Endodermal cell (in vitro differentiated cells): ENCODE data around the gene SYT15B. TPM values are rescaled to one million over a fixed set of nuclear protein-coding genes. Genes with fewer than 3 reads are reported as not detected.
A peak's percentile ranks its signal among the peaks of the same experiment; 100 is the strongest.
"Not testable (repeated sequence)": the region's sequence is repeated elsewhere in the genome, so short reads cannot be mapped to it uniquely, and the experiment has no call there.

ENCODE experiments used
- DNase-seq: peaks from one replicate; pipeline ENCODE4 v3.0.0-alpha.2; 2017
- H3K27ac ChIP-seq: 2 replicates; pipeline ENCODE4 v1.5.1; 2013; ENCODE audit warnings: mild to moderate bottlenecking, low read depth, low read length, moderate library complexity
- H3K27me3 ChIP-seq: 2 replicates; pipeline ENCODE4 v1.6.1; 2013; ENCODE audit warnings: mild to moderate bottlenecking, low read length, moderate library complexity; ENCODE audit not compliant: insufficient read depth, control insufficient read depth, poor library complexity, severe bottlenecking
- H3K36me3 ChIP-seq: 2 replicates; pipeline ENCODE4 v1.7.0; 2013; ENCODE audit warnings: mild to moderate bottlenecking, low read length, moderate library complexity; ENCODE audit not compliant: control insufficient read depth, insufficient read depth
- H3K4me1 ChIP-seq: one replicate; pipeline ENCODE4 v1.7.0; 2013; ENCODE audit warnings: low read length; ENCODE audit not compliant: control insufficient read depth, insufficient read depth
- H3K4me3 ChIP-seq: 2 replicates; pipeline ENCODE4 v1.5.1; 2013; ENCODE audit warnings: mild to moderate bottlenecking, low read length, moderate library complexity
- H3K9ac ChIP-seq: 2 replicates; pipeline ENCODE4 v1.6.1; 2013; ENCODE audit warnings: mild to moderate bottlenecking, low read length, moderate library complexity; ENCODE audit not compliant: poor library complexity, severe bottlenecking; ENCODE audit errors: extremely low read depth
- H3K9me3 ChIP-seq: 2 replicates; pipeline ENCODE4 v1.6.1; 2013; ENCODE audit warnings: mild to moderate bottlenecking, low read length, moderate library complexity; ENCODE audit not compliant: control insufficient read depth
- H3K27ac Mint-ChIP-seq: 2 replicates; pipeline ENCODE4 v1.8.0; 2020; ENCODE audit warnings: mixed read lengths
- H3K27me3 Mint-ChIP-seq: 2 replicates; pipeline ENCODE4 v1.8.0; 2021; ENCODE audit warnings: mild to moderate bottlenecking, mixed read lengths; ENCODE audit not compliant: insufficient read depth
- H3K36me3 Mint-ChIP-seq: 2 replicates; pipeline ENCODE4 v1.8.0; 2020; ENCODE audit warnings: low read depth, mixed read lengths
- H3K4me1 Mint-ChIP-seq: 2 replicates; pipeline ENCODE4 v1.8.0; 2020; ENCODE audit warnings: mixed read lengths
- H3K4me3 Mint-ChIP-seq: 2 replicates; pipeline ENCODE4 v1.8.0; 2020; ENCODE audit warnings: mild to moderate bottlenecking, moderate library complexity, mixed read lengths
- H3K9me3 Mint-ChIP-seq: 2 replicates; pipeline ENCODE4 v1.8.0; 2020; ENCODE audit warnings: mild to moderate bottlenecking, mixed read lengths
- WGBS, 2 experiments: methylation state at CpG; one replicate each; pipeline versions ENCODE4 v1.1.5 to v1.1.7; 2013; ENCODE audit warnings: missing lambda C conversion rate in 2 of 2, mixed read lengths in 1 of 2; ENCODE audit not compliant: insufficient coverage in 1 of 2, insufficient read length in 1 of 2; 5-methylcytosine and 5-hydroxymethylcytosine counted together
- total RNA-seq, 2 donors: library from RNA; stranded (reverse); fragmentation: NEBNext Ultra II Directional in 1 of 2; extraction: Animal tissue kit (Norgen Biotek cat#: 25700) in 1 of 2; gene quantifications; 2 replicates in 1 of 2; 3 replicates in 1 of 2; pipeline ENCODE4 v1.2.1, GENCODE V29; 2021

The SYT15B gene
- total RNA-seq, 2 donors from 2014 or later, result 0.26 to 0.33 TPM

- H3K36me3 Mint-ChIP-seq, H3K9me3 Mint-ChIP-seq, H3K27me3 ChIP-seq, H3K4me1 Mint-ChIP-seq, H3K27me3 Mint-ChIP-seq, H3K27ac ChIP-seq, H3K9ac ChIP-seq, H3K36me3 ChIP-seq, H3K27ac Mint-ChIP-seq, H3K4me1 ChIP-seq, H3K4me3 ChIP-seq, DNase-seq, H3K9me3 ChIP-seq, H3K4me3 Mint-ChIP-seq: not testable (repeated sequence)
- WGBS, 2 experiments, result no CpG with 5 or more reads among the region's 3 CpGs
These were observed 11.6 kb downstream of the SYT15B start for GRCh38 chr10:47751821-47752220.

- H3K4me1 Mint-ChIP-seq, H3K27me3 Mint-ChIP-seq, H3K36me3 ChIP-seq, H3K4me3 Mint-ChIP-seq, H3K9me3 ChIP-seq, H3K27ac ChIP-seq, H3K4me1 ChIP-seq, H3K36me3 Mint-ChIP-seq, H3K27ac Mint-ChIP-seq, H3K4me3 ChIP-seq, H3K27me3 ChIP-seq, DNase-seq, H3K9me3 Mint-ChIP-seq, H3K9ac ChIP-seq: not testable (repeated sequence)
- WGBS, 2 experiments, result no CpG with 5 or more reads among the region's 8 CpGs
These were observed 13.0 kb downstream of the SYT15B start for GRCh38 chr10:47750360-47750759.

- WGBS, 2 experiments, result 84 to 94% methylated on average over 2 to 3 of the region's 4 CpGs
- not testable (repeated sequence) for H3K27me3 ChIP-seq, H3K4me1 Mint-ChIP-seq, H3K27me3 Mint-ChIP-seq, H3K4me3 ChIP-seq, H3K27ac ChIP-seq, DNase-seq, H3K27ac Mint-ChIP-seq, H3K9ac ChIP-seq, H3K4me3 Mint-ChIP-seq, H3K9me3 Mint-ChIP-seq, H3K36me3 Mint-ChIP-seq, H3K36me3 ChIP-seq, H3K4me1 ChIP-seq, H3K9me3 ChIP-seq
These were observed 16.5 kb downstream of the SYT15B start for GRCh38 chr10:47746780-47747376.

- WGBS, 2 experiments, result no CpG with 5 or more reads among the region's 4 CpGs
These were observed 18.5 kb downstream of the SYT15B start for GRCh38 chr10:47744881-47745280.

GRCh38 chr10:47743611-47744550 is 19.5 kb downstream of the SYT15B start:
- not testable (repeated sequence) for H3K27me3 ChIP-seq, H3K9ac ChIP-seq, H3K36me3 ChIP-seq, H3K9me3 Mint-ChIP-seq, H3K27ac Mint-ChIP-seq, H3K4me1 ChIP-seq, H3K36me3 Mint-ChIP-seq, H3K4me3 ChIP-seq, H3K27me3 Mint-ChIP-seq, H3K4me1 Mint-ChIP-seq, H3K27ac ChIP-seq, H3K9me3 ChIP-seq
- peak overlapping the region; percentile 43 for H3K4me3 Mint-ChIP-seq
- DNase-seq, result peak; percentile 46
- WGBS, 2 experiments, result 6% methylated on average over 7 of the region's 48 CpGs; no CpG with 5 or more reads in 1 of the 2 experiments

More at GRCh38 chr10:47744881-47745280, 18.5 kb downstream of the SYT15B start:
- not testable (repeated sequence) for H3K27me3 Mint-ChIP-seq, H3K9me3 ChIP-seq, H3K27ac Mint-ChIP-seq, H3K27ac ChIP-seq, DNase-seq, H3K36me3 Mint-ChIP-seq, H3K9me3 Mint-ChIP-seq, H3K4me3 Mint-ChIP-seq, H3K4me1 Mint-ChIP-seq, H3K4me1 ChIP-seq, H3K36me3 ChIP-seq, H3K9ac ChIP-seq, H3K27me3 ChIP-seq, H3K4me3 ChIP-seq

- H3K4me3 ChIP-seq, H3K36me3 Mint-ChIP-seq, H3K9ac ChIP-seq, H3K27me3 Mint-ChIP-seq, H3K4me1 ChIP-seq, DNase-seq, H3K9me3 Mint-ChIP-seq, H3K4me1 Mint-ChIP-seq, H3K27ac Mint-ChIP-seq, H3K9me3 ChIP-seq, H3K27ac ChIP-seq, H3K27me3 ChIP-seq, H3K36me3 ChIP-seq, H3K4me3 Mint-ChIP-seq: not testable (repeated sequence)
- WGBS, 2 experiments, result 90% methylated on average over 2 of the region's 2 CpGs; no CpG with 5 or more reads in 1 of the 2 experiments
These were observed 22.5 kb downstream of the SYT15B start for GRCh38 chr10:47740868-47741267.

GRCh38 chr10:47730911-47731310 is 32.5 kb downstream of the SYT15B start:
- not testable (repeated sequence) for DNase-seq, H3K9me3 Mint-ChIP-seq, H3K4me1 Mint-ChIP-seq, H3K27ac ChIP-seq, H3K36me3 Mint-ChIP-seq, H3K27me3 ChIP-seq, H3K27ac Mint-ChIP-seq, H3K27me3 Mint-ChIP-seq, H3K4me3 ChIP-seq, H3K4me3 Mint-ChIP-seq, H3K4me1 ChIP-seq, H3K36me3 ChIP-seq, H3K9me3 ChIP-seq, H3K9ac ChIP-seq
- WGBS, 2 experiments, result no CpG with 5 or more reads among the region's 5 CpGs
